HepG2 (cell line): ENCODE measurements around the gene SMYD5. TPM values are rescaled to one million over a fixed set of nuclear protein-coding genes. Genes with fewer than 3 reads are reported as not detected.

Experiments used
- KAT7 ChIP-seq: IDR thresholded peaks from 2 replicates; pipeline ENCODE4 v1.6.1; 2018; ENCODE audit warnings: borderline replicate concordance, missing compliant biosample characterization
- NFYB ChIP-seq: sonication (generic); formaldehyde crosslinking; IDR thresholded peaks from 2 replicates; pipeline ENCODE4 v1.4.0; 2020; ENCODE audit warnings: missing genetic modification reagents
- REPIN1 ChIP-seq: sonication (generic); formaldehyde crosslinking; IDR thresholded peaks from 2 replicates; pipeline ENCODE4 v1.8.0; 2022; ENCODE audit warnings: missing genetic modification reagents, low read depth, mild to moderate bottlenecking, borderline replicate concordance
- SATB2 ChIP-seq: sonication (generic); formaldehyde crosslinking; IDR thresholded peaks from 2 replicates; pipeline ENCODE4 v1.5.0; 2020; ENCODE audit warnings: missing genetic modification reagents
- SOX6 ChIP-seq, 2 experiments: fragments of 450-650 bp in 1 of 2; sonication (generic) in 1 of 2; formaldehyde crosslinking in 1 of 2; IDR thresholded peaks; 2 replicates each; pipeline versions ENCODE4 v1.4.0 to v1.6.1; 2017 to 2020; ENCODE audit warnings: antibody characterized with exemption in 1 of 2, mild to moderate bottlenecking in 1 of 2, missing genetic modification reagents in 1 of 2
- TBX2 ChIP-seq: sonication (generic); formaldehyde crosslinking; IDR thresholded peaks from 2 replicates; pipeline ENCODE4 v1.5.0; 2020; ENCODE audit warnings: missing genetic modification reagents, mild to moderate bottlenecking, borderline replicate concordance
- ZBTB21 ChIP-seq: sonication (generic); formaldehyde crosslinking; IDR thresholded peaks from 2 replicates; pipeline ENCODE4 v1.4.0; 2020; ENCODE audit warnings: missing genetic modification reagents
- ZC3H4 ChIP-seq: sonication (generic); formaldehyde crosslinking; IDR thresholded peaks from 2 replicates; pipeline ENCODE4 v1.4.0; 2020; ENCODE audit warnings: missing genetic modification reagents, borderline replicate concordance
- ZNF124 ChIP-seq: sonication (generic); formaldehyde crosslinking; IDR thresholded peaks from 2 replicates; pipeline ENCODE4 v1.4.0; 2020; ENCODE audit warnings: missing genetic modification reagents
- ZNF263 ChIP-seq: sonication (generic); formaldehyde crosslinking; IDR thresholded peaks from 2 replicates; pipeline ENCODE4 v1.4.0; 2020; ENCODE audit warnings: missing genetic modification reagents
- ZNF552 ChIP-seq: sonication (generic); formaldehyde crosslinking; IDR thresholded peaks from 2 replicates; pipeline ENCODE4 v1.9.0; 2022; ENCODE audit warnings: missing genetic modification reagents, mild to moderate bottlenecking, borderline replicate concordance
- ZSCAN30 ChIP-seq: sonication (generic); formaldehyde crosslinking; IDR thresholded peaks from 2 replicates; pipeline ENCODE4 v1.5.0; 2020; ENCODE audit warnings: mild to moderate bottlenecking, missing genetic modification reagents
- ZSCAN31 ChIP-seq: sonication (generic); formaldehyde crosslinking; IDR thresholded peaks from 2 replicates; pipeline ENCODE4 v1.5.0; 2020; ENCODE audit warnings: low read depth, mild to moderate bottlenecking, missing genetic modification reagents
- ZSCAN9 ChIP-seq: IDR thresholded peaks from 2 replicates; pipeline ENCODE4 v1.6.1; 2016; ENCODE audit warnings: borderline replicate concordance
- polyA plus RNA-seq, 8 experiments: library from polyadenylated mRNA; depleted of rRNA in 3 of 8; stranded (reverse) in 7 of 8; unstranded in 1 of 8; fragments of >200 nt; fragmentation: Illumina TruSeq in 4 of 8; extraction: Trizol in 4 of 8; gene quantifications; 2 replicates each; pipeline versions ENCODE4 v1.2.1 to v1.2.3, GENCODE V29; 2011 to 2016; ENCODE audit warnings: low read depth in 4 of 8, missing spikeins in 1 of 8, mixed read lengths in 1 of 8; ENCODE audit not compliant: insufficient read depth in 1 of 8
- total RNA-seq, 5 experiments: library from RNA; depleted of rRNA; stranded (reverse); fragments of >200 nt; fragmentation: Illumina TruSeq; extraction: Trizol; gene quantifications; 2 replicates each; pipeline ENCODE4 v1.2.3, GENCODE V29; 2016; ENCODE audit warnings: low read depth in 1 of 5
- TF ChIP-seq, protein P1 (sequence below): sonication (generic); formaldehyde crosslinking; IDR thresholded peaks from 2 replicates; pipeline ENCODE4 v1.5.0; 2020; ENCODE audit warnings: mild to moderate bottlenecking, missing genetic modification reagents
- TF ChIP-seq, protein P2 (sequence below): sonication (generic); formaldehyde crosslinking; IDR thresholded peaks from 2 replicates; pipeline ENCODE4 v1.5.0; 2020; ENCODE audit warnings: missing genetic modification reagents
- TF ChIP-seq, protein P3 (sequence below), 2 experiments: sonication (generic) in 1 of 2; formaldehyde crosslinking in 1 of 2; IDR thresholded peaks; 2 replicates each; pipeline versions ENCODE4 v1.5.1 to v1.6.1; 2011 to 2020; ENCODE audit warnings: borderline replicate concordance in 1 of 2, low read depth in 1 of 2, low read length in 1 of 2, mild to moderate bottlenecking in 1 of 2, missing genetic modification reagents in 1 of 2, moderate library complexity in 1 of 2
- TF ChIP-seq, protein P4 (sequence below): IDR thresholded peaks from 2 replicates; pipeline ENCODE4 v1.6.1; 2012; ENCODE audit warnings: low read depth, low read length, improper control_type of control experiment

Gene SMYD5
- total and polyA plus RNA-seq, 2 of the 13 experiments (the other 11 are each of a cell fraction or from before 2014, with no cell fraction given) = 55.8 to 70.4 TPM

DNA sequence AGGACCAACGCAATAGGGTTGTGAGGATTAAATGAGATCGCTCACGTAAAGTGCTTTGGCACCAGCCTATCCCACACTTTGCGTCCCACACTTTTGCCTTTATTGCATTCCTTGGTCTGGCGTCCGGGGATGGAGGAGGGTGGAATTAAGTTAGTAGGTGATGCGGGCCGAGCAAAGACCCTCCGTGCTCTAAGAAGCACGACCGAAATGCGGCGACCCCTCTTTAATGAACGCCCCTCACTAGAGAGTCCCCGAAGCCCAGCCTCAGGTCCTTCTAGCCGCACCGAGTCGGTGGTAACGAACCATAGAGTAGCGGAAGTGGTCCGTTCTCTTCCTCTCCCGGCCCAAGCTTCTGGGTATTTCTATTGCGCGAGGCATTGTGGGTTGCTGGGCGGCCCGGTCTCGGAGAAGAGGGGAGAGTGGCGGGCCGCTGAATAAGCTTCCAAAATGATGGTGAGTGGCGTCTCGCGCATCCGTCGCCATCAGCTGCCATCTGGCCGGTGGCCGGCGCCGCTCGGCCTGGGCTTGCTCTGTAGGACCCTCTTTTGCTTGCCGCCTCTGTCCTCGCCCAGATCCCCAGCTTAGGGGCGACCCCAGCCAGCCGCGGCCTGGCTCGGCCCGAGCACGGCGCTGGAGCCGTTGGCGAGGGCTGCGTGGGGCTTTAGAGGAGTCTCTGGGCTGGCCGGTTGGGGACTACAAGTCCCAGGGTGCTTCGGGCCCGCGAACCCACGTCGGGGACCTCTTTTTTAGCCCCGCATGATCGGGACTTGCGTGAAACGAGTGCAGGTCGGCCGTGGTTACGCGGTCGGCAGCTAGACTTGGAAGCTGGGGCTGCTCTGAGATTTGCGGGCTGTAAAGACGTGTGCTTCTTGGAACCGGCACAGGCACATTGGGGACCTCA is 20.1 kb downstream of the SMYD5 start, which contains the start of gene CCT7 (continued):
- TF ChIP-seq, protein P1, sequence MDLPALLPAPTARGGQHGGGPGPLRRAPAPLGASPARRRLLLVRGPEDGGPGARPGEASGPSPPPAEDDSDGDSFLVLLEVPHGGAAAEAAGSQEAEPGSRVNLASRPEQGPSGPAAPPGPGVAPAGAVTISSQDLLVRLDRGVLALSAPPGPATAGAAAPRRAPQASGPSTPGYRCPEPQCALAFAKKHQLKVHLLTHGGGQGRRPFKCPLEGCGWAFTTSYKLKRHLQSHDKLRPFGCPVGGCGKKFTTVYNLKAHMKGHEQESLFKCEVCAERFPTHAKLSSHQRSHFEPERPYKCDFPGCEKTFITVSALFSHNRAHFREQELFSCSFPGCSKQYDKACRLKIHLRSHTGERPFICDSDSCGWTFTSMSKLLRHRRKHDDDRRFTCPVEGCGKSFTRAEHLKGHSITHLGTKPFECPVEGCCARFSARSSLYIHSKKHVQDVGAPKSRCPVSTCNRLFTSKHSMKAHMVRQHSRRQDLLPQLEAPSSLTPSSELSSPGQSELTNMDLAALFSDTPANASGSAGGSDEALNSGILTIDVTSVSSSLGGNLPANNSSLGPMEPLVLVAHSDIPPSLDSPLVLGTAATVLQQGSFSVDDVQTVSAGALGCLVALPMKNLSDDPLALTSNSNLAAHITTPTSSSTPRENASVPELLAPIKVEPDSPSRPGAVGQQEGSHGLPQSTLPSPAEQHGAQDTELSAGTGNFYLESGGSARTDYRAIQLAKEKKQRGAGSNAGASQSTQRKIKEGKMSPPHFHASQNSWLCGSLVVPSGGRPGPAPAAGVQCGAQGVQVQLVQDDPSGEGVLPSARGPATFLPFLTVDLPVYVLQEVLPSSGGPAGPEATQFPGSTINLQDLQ (CRISPR knock-in tag) = peak; percentile 97
- TF ChIP-seq ZC3H4 (CRISPR knock-in tag) = no peak; the same call in 1 of the 2 replicates
- TF ChIP-seq SATB2 = peak; percentile 50; the same call in 1 of the 2 replicates
- no peak for TF ChIP-seq SOX6 (IDR thresholded peaks at IDR 0.05)
- peak; percentile 67 for TF ChIP-seq SOX6 (CRISPR knock-in tag; IDR thresholded peaks at IDR 0.05)
- TF ChIP-seq KAT7 (CRISPR knock-in tag) = peak; percentile 81; the same call in 1 of the 2 replicates
- TF ChIP-seq, protein P2, sequence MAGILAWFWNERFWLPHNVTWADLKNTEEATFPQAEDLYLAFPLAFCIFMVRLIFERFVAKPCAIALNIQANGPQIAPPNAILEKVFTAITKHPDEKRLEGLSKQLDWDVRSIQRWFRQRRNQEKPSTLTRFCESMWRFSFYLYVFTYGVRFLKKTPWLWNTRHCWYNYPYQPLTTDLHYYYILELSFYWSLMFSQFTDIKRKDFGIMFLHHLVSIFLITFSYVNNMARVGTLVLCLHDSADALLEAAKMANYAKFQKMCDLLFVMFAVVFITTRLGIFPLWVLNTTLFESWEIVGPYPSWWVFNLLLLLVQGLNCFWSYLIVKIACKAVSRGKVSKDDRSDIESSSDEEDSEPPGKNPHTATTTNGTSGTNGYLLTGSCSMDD (CRISPR knock-in tag) = no peak
- peak; percentile 69; the same call in 1 of the 2 replicates for TF ChIP-seq ZNF263 (CRISPR knock-in tag)
- peak; percentile 47; the same call in 1 of the 2 replicates for TF ChIP-seq TBX2
- peak; percentile 82 for TF ChIP-seq ZSCAN9 (CRISPR knock-in tag)
- TF ChIP-seq NFYB (CRISPR knock-in tag) = peak; percentile 57
- TF ChIP-seq ZSCAN31 (CRISPR knock-in tag) = peak; percentile 97
- peak; percentile 72 for TF ChIP-seq ZNF124 (CRISPR knock-in tag)
- peak; percentile 78 for TF ChIP-seq REPIN1 (CRISPR knock-in tag)
- 0 out of 2 replicates have a peak, but pooled peaks have one; percentile 64 for TF ChIP-seq ZSCAN30 (CRISPR knock-in tag)
- TF ChIP-seq, protein P3, sequence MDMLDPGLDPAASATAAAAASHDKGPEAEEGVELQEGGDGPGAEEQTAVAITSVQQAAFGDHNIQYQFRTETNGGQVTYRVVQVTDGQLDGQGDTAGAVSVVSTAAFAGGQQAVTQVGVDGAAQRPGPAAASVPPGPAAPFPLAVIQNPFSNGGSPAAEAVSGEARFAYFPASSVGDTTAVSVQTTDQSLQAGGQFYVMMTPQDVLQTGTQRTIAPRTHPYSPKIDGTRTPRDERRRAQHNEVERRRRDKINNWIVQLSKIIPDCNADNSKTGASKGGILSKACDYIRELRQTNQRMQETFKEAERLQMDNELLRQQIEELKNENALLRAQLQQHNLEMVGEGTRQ (IDR thresholded peaks at IDR 0.05; ENCODE audit: low read depth, low read length) = no peak
- TF ChIP-seq, protein P3 (CRISPR knock-in tag; IDR thresholded peaks at IDR 0.05; ENCODE audit: borderline replicate concordance) = no peak
- peak; percentile 16; the same call in 1 of the 2 replicates for TF ChIP-seq ZBTB21
- TF ChIP-seq, protein P4, sequence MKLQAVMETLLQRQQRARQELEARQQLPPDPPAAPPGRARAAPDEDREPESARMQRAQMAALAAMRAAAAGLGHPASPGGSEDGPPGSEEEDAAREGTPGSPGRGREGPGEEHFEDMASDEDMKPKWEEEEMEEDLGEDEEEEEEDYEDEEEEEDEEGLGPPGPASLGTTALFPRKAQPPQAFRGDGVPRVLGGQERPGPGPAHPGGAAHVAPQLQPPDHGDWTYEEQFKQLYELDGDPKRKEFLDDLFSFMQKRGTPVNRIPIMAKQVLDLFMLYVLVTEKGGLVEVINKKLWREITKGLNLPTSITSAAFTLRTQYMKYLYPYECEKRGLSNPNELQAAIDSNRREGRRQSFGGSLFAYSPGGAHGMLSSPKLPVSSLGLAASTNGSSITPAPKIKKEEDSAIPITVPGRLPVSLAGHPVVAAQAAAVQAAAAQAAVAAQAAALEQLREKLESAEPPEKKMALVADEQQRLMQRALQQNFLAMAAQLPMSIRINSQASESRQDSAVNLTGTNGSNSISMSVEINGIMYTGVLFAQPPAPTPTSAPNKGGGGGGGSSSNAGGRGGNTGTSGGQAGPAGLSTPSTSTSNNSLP = no peak
- peak; percentile 38; the same call in 1 of the 2 replicates for TF ChIP-seq ZNF552 (CRISPR knock-in tag)
